ENCODE measurements around the gene ILK.

ILK gene

GRCh38 chr11:6607190-6607795 is 3.7 kb downstream of the ILK start:
- no peak for DNase-seq

GRCh38 chr11:6608011-6608410 is 4.4 kb downstream of the ILK start:
- no peak for DNase-seq

GRCh38 chr11:6608726-6609501 is 5.3 kb downstream of the ILK start:
- DNase-seq, result no peak

- DNase-seq, result no peak
Measured at GRCh38 chr11:6609502-6610015, 6.0 kb downstream of the ILK start.

- no peak for DNase-seq
Measured at GRCh38 chr11:6610591-6610990, 7.0 kb downstream of the ILK start.

- DNase-seq, result peak; percentile 24
Measured at GRCh38 chr11:6611092-6611962, 7.8 kb downstream of the ILK start.

- no peak for DNase-seq
Measured at GRCh38 chr11:6611963-6612212, 8.3 kb downstream of the ILK start.

GRCh38 chr11:6612213-6613041 is 8.9 kb downstream of the ILK start, which contains the start of gene TAF10:
TAF10 (minus strand) TSS chr11:6612216; CDS start chr11:6612189, 27 bp downstream.
- peak; percentile 91 for DNase-seq

GRCh38 chr11:6613496-6613895 is 9.9 kb downstream of the ILK start:
- no peak for DNase-seq

GRCh38 chr11:6614446-6614845 is 10.9 kb downstream of the ILK start:
- DNase-seq, result no peak

GRCh38 chr11:6615046-6615445 is 11.5 kb downstream of the ILK start:
- DNase-seq, result no peak

- DNase-seq, result no peak
Measured at GRCh38 chr11:6615882-6616585, 12.5 kb downstream of the ILK start.

- no peak for DNase-seq
Measured at GRCh38 chr11:6616596-6617250, 13.1 kb downstream of the ILK start.

- DNase-seq, result no peak
Measured at GRCh38 chr11:6617315-6617781, 13.8 kb downstream of the ILK start.

- DNase-seq, result peak; percentile 11
Measured at GRCh38 chr11:6618117-6619003, 14.8 kb downstream of the ILK start.

GRCh38 chr11:6619004-6619745 is 15.6 kb downstream of the ILK start, which contains the start of gene TPP1:
TPP1 (minus strand) TSS chr11:6619422; CDS start chr11:6619400, 22 bp downstream.
- peak; percentile 88 for DNase-seq

- DNase-seq, result no peak
Measured at GRCh38 chr11:6620636-6621035, 17.1 kb downstream of the ILK start.

GRCh38 chr11:6621711-6622211 is 18.2 kb downstream of the ILK start:
- DNase-seq, result no peak

All from effector CD8-positive, alpha-beta T cell (primary cell).